Suppressor macrophage treated with lipopolysaccharide for 4 hours (primary cell): ENCODE measurements around the gene SSH2.
"Not testable (repeated sequence)": the region's sequence is repeated elsewhere in the genome, so short reads cannot be mapped to it uniquely, and the experiment has no call there.

Experiments used
- DNase-seq: peaks from one replicate; pipeline ENCODE4 v3.0.0-alpha.2; 2020

Gene SSH2

GRCh38 chr17:29929533-29930408 is at the start of gene SSH2:
Gene SSH2, minus strand, starts transcription at chr17:29930228. Its CDS starts 228 bp downstream, at chr17:29930000.
- DNase-seq = peak; percentile 94

DNA sequence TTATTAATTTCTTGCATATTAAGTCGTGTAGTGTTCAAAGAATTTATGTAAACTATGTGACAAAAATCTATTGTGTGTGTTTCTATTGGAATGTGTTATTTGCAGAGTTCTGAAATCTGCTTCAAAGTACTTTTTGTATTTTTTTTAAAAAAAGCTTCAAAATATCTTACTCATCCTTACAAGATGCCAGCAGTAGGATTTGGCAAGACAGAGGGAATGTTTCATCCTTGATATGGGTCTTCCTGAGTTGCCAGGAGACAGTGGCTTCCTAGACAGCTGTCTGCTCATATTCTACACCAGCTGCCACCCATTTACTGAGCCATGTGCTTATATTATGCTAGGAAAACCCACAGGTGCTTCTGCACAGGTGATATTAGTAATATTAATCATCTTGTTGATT is 47.8 kb upstream of the SSH2 start:
- no peak for DNase-seq

DNA sequence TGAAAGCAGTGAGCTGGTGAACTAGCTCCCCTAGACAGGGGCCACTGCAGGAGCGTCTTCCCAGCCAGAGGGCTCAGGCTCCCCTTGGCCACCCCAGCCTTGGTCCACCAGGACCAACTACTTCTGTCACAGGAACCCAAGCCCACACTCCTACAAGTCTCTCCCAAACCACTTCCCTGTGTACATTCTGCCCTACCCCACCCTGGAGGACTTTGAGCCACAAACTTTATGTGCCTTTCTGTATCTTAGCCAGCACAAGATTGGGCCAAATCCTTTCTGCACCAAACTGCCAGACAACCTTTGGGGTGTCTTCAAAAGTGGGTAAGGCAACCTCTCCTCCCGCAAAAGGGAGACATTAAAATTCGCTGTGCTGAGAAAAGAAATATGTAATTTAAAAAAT is 43.0 kb upstream of the SSH2 start:
- DNase-seq = no peak

- no peak for DNase-seq
Observed at GRCh38 chr17:29972277-29972676, 42.2 kb upstream of the SSH2 start.

DNA sequence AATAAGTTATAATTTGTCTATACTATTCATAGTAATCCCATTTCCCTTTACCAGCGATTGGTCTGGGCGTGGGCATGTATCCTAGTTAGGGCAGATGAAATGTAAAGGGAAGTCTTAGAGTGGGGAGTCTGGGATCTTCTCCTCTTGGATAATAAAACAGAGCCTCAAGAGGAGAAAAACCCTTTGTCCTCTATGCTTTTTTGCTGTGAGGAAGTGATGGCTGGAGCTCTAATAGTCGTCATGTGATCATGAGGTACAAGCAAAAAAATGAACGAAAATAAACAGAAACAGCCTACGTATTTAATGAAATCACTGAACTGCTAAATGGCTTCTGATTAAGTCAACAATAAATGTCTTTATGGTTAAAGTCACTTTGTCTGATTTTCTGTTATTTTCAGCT is 38.2 kb upstream of the SSH2 start:
- DNase-seq = no peak

- DNase-seq = no peak
Observed at GRCh38 chr17:29962656-29963055, 32.6 kb upstream of the SSH2 start.

- no peak for DNase-seq
Observed at GRCh38 chr17:29959658-29960337, 29.8 kb upstream of the SSH2 start.

- DNase-seq = no peak
Observed at GRCh38 chr17:29958947-29959657, 29.1 kb upstream of the SSH2 start.

GRCh38 chr17:29957488-29957887 is 27.5 kb upstream of the SSH2 start:
- not testable (repeated sequence) for DNase-seq

GRCh38 chr17:29956225-29956624 is 26.2 kb upstream of the SSH2 start:
- DNase-seq = peak; percentile 62

DNA sequence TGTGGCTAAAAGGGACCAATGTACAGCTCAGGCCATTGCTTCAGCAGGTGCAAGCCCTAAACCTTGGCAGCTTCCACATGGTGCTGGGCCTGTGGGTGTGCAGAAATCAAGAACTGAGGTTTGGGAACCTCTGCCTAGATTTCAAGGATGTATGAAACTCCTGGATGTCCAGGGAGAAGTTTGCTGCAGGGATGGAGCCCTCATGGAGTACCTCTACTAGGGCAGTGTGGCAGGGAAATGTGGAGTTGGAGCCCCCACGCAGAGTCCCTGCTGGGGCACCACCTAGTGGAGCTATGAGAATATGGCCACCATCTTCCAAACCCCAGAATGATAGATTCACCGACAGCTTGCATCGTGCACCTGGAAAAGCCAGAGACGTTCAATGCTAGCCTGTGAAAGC is 24.4 kb upstream of the SSH2 start:
- DNase-seq = no peak

DNA sequence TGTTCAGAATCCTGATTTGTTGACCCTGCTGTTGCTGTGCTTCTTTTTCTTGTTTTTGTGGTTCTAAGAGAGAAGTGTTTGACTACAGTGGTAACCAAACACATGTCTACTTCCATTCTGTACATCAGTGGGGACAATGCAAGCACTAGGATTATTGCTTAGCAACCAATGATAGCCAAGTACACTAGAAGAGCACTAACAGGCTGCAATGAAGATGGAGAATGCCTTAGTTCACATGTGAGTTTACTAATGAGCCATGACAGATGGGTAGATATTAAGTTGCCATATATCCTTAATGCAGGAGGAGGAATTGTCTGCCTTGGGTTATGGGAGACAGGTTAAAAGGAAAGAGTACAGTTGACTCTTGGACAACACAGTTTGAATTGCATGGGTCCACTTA is 19.7 kb upstream of the SSH2 start:
- DNase-seq = no peak

- peak; percentile 40 for DNase-seq
Observed at GRCh38 chr17:29948448-29949215, 18.6 kb upstream of the SSH2 start.

- DNase-seq = no peak
Observed at GRCh38 chr17:29945281-29945680, 15.3 kb upstream of the SSH2 start.

DNA sequence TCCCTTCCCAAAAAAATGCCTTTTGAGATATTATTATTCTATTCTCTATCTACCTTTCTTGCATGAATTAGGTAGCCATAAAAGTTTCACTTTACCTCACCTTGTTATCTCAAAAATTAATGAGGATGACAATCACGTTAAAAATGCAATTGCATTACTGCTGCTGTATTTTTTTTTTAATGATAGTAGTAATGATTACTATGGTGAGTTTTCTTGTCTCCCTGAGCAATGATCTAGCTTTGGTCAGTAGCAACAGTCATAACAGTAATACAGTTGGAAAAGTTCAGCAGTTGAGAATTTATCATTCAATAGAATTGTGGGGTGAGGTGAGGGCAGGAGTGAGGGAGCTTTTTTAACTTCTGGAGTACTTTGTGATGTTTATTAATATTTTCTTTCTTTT is 11.3 kb upstream of the SSH2 start, which contains the start of gene EFCAB5:
Gene EFCAB5 (plus strand): TSS at position 301 of the 400 bp plus-strand sequence. CDS start 163 bp downstream, outside the sequence.
- DNase-seq = no peak

GRCh38 chr17:29936724-29937123 is 6.7 kb upstream of the SSH2 start:
- no peak for DNase-seq

DNA sequence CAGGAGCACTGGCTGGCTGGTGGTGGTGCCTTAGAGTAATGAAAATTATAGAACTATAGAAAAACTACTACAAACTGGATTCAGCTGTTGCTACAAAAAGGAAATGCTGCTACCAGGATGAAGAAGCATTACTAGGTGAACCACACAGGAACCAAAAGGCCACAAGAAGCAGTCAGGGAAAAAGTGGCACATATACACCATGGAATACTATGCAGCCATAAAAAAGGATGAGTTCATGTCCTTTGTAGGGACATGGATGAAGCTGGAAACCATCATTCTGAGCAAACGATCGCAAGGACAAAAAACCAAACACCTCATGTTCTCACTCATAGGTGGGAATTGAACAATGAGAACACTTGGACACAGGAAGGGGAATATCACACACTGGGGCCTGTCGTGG is 5.9 kb upstream of the SSH2 start:
- DNase-seq = not testable (repeated sequence)

- no peak for DNase-seq
Observed at GRCh38 chr17:29933379-29933778, 3.4 kb upstream of the SSH2 start.

DNA sequence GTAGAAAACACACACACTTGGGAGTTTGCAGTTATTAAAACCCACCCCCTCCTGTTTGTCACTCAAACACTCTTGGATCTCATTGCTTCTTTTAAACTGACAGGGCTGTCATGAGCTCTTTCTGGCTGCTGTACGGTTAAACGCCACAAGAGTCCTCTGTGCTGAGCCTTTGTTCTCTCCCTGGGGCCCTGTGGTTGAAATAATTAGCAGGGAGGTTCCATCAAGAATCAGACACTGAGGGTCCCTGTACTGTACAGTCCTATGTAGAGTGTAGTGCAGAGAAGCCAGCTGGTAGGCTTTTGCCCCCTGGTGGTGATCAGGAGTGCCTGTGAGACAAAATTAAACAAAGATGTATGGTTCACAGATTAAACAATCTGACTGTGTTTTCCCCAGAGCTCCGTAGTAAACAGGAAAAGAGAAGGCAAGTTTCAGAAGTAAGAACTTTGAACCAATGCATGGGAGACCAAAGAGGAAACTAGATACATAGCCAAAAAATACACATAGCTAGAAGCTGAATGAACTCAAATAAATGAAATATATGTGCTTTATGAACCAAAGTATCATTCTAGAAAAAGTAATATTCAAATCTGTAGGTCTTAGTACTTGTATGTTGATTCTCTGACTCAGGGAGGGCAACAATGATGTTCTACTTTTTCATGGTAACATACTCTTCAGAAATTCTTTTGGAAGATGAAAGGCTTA is 1.4 kb upstream of the SSH2 start:
- DNase-seq = peak; percentile 77

DNA sequence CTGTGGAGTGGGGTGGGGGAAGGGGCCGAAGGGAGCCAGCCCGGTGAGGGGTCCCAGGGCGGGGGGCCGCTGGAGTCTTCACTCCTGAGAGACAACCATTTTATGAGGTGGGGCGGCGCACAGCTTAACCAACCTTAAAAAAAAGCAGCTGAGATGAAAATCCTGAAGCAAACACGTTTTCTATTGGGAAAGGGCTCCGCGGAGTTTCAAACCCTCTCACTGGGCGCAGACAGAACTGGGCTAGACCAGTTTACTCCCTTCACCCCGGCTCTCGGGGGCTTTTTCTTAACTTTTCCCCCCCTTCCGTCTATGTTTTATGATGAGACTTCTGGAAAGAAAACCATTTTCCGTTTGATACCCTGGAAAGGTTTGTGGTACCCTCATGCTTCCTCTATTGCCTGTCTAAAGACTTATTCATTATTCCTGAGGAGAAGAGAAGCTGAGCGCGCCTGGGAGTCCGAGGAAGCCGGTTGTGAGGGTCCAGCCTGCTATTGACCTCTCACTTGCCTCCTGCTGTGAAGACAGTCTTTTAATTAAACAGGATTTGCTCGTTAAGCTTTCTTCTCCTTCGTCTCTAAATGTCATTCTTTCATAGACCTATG is 482 bp upstream of the SSH2 start:
- peak; percentile 16 for DNase-seq

DNA sequence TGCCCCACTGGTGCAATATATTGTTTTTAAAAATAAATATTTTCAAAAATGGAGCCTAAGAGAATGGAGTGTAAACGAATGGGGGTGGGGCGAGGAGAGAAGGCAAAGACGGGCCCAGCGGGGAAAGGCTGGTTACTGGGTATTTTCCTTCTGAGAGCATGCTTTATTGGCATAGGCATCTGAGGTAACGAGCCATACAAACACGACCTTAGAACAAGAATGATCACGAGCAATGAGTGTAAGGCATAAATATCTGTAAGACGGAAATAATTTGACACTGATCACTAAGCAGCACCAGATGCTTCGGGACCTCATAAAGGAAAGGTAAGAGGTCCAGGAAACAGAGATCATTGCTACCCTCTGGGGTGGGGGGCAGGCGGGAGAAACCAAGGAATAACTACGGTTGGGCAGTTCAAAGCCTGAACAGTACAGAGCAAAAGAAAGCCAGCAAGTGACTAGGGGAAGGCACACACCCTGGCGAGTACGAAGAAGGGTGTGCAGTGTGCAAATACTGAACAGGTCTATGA is 959 bp downstream of the SSH2 start:
- peak; percentile 16 for DNase-seq
